ENCODE results near the gene PTTG1IP.

Gene PTTG1IP

GRCh38 chr21:44901391-44902074 lies 28.0 kb upstream of the PTTG1IP start (continued):
- no peak for TF ChIP-seq ZNF157 (tag by site-specific recombination; IDR thresholded peaks at IDR 0.05)

DNA sequence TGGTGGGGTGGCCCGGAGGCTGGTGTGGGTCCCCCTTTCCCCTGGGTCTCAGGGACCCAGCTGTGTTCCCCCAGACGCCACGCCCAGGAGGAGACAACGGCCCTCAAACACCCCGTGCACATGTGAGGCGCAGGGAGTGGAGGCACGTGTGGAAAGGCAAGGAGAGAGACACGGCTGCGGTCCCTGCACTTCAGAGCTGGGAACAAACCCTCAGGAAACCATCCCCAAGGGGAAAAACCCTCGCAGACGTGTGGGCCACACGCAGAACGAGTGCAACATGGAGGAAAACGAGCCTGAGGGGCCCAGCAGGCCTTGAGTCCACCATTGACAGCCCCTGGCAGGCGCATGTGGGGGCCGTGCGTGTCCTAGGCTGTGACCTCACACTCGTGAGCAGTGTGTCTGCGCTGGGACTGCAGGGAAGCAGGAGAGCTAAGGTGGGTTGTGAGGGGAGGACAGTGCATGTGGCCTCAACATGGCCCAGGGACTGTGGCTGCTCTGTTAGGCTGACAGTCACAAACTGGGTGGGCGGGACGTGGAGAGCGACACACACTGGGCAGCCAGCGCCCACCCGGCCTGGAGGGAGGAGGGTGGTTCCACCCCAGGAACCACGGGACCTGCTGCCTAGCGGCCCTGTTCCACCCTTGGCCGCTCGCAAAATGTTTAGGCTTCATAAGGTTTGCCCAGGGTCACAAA lies 27.2 kb upstream of the PTTG1IP start:
- H3K27ac ChIP-seq (ENCODE audit: extremely low read depth, low read depth, low read length): no peak overlapping the region
- POLR2A ChIA-PET: interaction anchor here (0.5 kb wide), 1 partner anchor 9 kb away, joined by 3 read pairs; no protein-coding TSS in a partner anchor
- no peaks in the 10 kb centered on the region for H3K9me3 ChIP-seq (ENCODE audit: control insufficient read depth, insufficient read depth, low read depth, low read length)
- CTCF ChIA-PET: no interaction called here
- no peaks in the 10 kb centered on the region for H3K4me1 ChIP-seq (ENCODE audit: control insufficient read depth, insufficient read depth, low read length)
- H3K4me3 ChIP-seq (ENCODE audit: low read depth, low read length): no peak overlapping the region
- peak; percentile 28; the same call in 1 of the 2 replicates for TF ChIP-seq ZFHX2 (tag by site-specific recombination; conservative IDR thresholded peaks at IDR 0.05)
- TF ChIP-seq KLF1 (tag by site-specific recombination; IDR thresholded peaks at IDR 0.05): peak; percentile 79
- TF ChIP-seq EGR2 (tag by site-specific recombination; IDR thresholded peaks at IDR 0.05; ENCODE audit: low read depth): peak; percentile 48; the same call in 1 of the 2 replicates
- no peak for TF ChIP-seq SCRT1 (tag by site-specific recombination; IDR thresholded peaks at IDR 0.05; ENCODE audit: borderline replicate concordance)
- no peaks in the 10 kb centered on the region for H3K36me3 ChIP-seq (ENCODE audit: control insufficient read depth in 2 of 2, insufficient read depth in 1 of 2, low read length in 2 of 2)

DNA sequence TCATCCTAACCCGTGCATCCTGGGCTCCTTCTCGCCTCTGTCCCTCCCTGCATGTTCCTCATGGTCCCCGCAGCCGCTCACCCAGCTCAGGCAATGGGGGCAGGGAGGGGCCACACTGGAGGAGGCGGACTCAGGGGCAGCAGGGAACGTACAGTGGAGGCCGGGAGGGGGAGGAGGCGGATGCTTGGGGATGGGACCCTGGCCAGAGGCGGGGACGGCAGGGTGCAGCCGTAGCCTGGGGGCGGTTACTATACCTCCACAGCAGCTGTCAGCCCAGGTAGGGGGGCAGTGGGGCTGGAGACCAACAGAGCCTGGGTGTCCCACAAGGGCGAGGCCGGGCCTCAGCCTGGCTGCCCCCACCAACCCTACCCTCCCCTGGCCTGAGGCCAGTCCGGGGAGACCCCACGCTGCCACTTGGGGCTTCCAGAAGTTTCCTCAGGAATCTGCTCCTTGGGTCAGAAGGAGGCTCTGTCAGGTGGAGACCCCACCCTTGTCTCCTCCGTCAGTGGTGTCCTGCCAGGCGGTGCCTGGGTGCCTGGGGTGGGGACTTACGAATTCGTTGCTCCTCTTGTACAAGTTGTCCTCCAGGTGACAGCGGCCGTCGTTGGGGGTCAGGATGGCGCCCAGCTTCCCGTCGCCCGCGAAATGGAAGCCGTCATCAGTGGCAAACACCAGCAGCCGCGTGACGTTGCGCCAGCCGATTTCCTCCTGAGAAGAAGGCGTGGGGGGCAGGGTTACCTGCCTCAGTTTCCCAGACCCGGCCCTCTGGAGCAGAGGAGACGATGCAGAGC lies 26.5 kb upstream of the PTTG1IP start:
- no peaks in the 10 kb centered on the region for H3K36me3 ChIP-seq (ENCODE audit: control insufficient read depth in 2 of 2, insufficient read depth in 1 of 2, low read length in 2 of 2)
- no peaks in the 10 kb centered on the region for H3K9me3 ChIP-seq (ENCODE audit: control insufficient read depth, insufficient read depth, low read depth, low read length)
- no peaks in the 10 kb centered on the region for H3K4me1 ChIP-seq (ENCODE audit: control insufficient read depth, insufficient read depth, low read length)
- ChIA-PET POLR2A (interaction anchor here (0.5 kb wide), 1 partner anchor 8 kb away, joined by 3 read pairs; no protein-coding TSS in a partner anchor), CTCF (no interaction called here)
- no peak overlapping the region for H3K27ac ChIP-seq (ENCODE audit: extremely low read depth, low read depth, low read length)
- H3K4me3 ChIP-seq (ENCODE audit: low read depth, low read length): no peak overlapping the region
- 0 out of 2 replicates have a peak, but pooled peaks have one; percentile 18 for TF ChIP-seq ZFHX2 (tag by site-specific recombination; conservative IDR thresholded peaks at IDR 0.05)
- TF ChIP-seq, protein P1, sequence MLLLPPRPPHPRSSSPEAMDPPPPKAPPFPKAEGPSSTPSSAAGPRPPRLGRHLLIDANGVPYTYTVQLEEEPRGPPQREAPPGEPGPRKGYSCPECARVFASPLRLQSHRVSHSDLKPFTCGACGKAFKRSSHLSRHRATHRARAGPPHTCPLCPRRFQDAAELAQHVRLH (tag by site-specific recombination; IDR thresholded peaks at IDR 0.05): no peak
- TF ChIP-seq ZIC2 (tag by site-specific recombination; IDR thresholded peaks at IDR 0.05): 0 out of 2 replicates have a peak, but pooled peaks have one; percentile 6

GRCh38 chr21:44898851-44899767 lies 25.6 kb upstream of the PTTG1IP start:
- CTCF ChIA-PET: no interaction called here

More at GRCh38 chr21:44898851-44899767, 25.6 kb upstream of the PTTG1IP start:
- Histone ChIP-seq H3K9me3 (ENCODE audit: control insufficient read depth, insufficient read depth, low read depth, low read length) (no peaks in the 10 kb centered on the region), H3K27ac (ENCODE audit: extremely low read depth, low read depth, low read length) (no peak overlapping the region), H3K4me3 (ENCODE audit: low read depth, low read length) (no peak overlapping the region), H3K4me1 (ENCODE audit: control insufficient read depth, insufficient read depth, low read length) (no peaks in the 10 kb centered on the region), H3K36me3 (ENCODE audit: control insufficient read depth in 2 of 2, insufficient read depth in 1 of 2, low read length in 2 of 2) (no peaks in the 10 kb centered on the region)
- TF ChIP-seq ZNF223 (tag by site-specific recombination; IDR thresholded peaks at IDR 0.05) (no peak), IKZF3 (tag by site-specific recombination; IDR thresholded peaks at IDR 0.05) (no peak), ZNF629 (tag by site-specific recombination; IDR thresholded peaks at IDR 0.05) (no peak), ZNF266 (tag by site-specific recombination; IDR thresholded peaks at IDR 0.05; ENCODE audit: low read depth) (no peak), ZNF146 (tag by site-specific recombination; IDR thresholded peaks at IDR 0.05) (no peak)
- TF ChIP-seq, protein P2, sequence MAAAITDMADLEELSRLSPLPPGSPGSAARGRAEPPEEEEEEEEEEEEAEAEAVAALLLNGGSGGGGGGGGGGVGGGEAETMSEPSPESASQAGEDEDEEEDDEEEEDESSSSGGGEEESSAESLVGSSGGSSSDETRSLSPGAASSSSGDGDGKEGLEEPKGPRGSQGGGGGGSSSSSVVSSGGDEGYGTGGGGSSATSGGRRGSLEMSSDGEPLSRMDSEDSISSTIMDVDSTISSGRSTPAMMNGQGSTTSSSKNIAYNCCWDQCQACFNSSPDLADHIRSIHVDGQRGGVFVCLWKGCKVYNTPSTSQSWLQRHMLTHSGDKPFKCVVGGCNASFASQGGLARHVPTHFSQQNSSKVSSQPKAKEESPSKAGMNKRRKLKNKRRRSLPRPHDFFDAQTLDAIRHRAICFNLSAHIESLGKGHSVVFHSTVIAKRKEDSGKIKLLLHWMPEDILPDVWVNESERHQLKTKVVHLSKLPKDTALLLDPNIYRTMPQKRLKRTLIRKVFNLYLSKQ (tag by site-specific recombination; IDR thresholded peaks at IDR 0.05; ENCODE audit: borderline replicate concordance): no peak
- TF ChIP-seq, protein P3, sequence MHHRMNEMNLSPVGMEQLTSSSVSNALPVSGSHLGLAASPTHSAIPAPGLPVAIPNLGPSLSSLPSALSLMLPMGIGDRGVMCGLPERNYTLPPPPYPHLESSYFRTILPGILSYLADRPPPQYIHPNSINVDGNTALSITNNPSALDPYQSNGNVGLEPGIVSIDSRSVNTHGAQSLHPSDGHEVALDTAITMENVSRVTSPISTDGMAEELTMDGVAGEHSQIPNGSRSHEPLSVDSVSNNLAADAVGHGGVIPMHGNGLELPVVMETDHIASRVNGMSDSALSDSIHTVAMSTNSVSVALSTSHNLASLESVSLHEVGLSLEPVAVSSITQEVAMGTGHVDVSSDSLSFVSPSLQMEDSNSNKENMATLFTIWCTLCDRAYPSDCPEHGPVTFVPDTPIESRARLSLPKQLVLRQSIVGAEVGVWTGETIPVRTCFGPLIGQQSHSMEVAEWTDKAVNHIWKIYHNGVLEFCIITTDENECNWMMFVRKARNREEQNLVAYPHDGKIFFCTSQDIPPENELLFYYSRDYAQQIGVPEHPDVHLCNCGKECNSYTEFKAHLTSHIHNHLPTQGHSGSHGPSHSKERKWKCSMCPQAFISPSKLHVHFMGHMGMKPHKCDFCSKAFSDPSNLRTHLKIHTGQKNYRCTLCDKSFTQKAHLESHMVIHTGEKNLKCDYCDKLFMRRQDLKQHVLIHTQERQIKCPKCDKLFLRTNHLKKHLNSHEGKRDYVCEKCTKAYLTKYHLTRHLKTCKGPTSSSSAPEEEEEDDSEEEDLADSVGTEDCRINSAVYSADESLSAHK (tag by site-specific recombination; IDR thresholded peaks at IDR 0.05): no peak
- POLR2A ChIA-PET: no interaction called here

Measured in HEK293 (cell line).